Stimulated activated CD4-positive, alpha-beta T cell treated with anti-CD3 and anti-CD28 coated beads, Interleukin-1b, Interleukin-23, amount 100 ng/mL, for 48 hours (primary cell): Measurements from ENCODE around the gene CCDC57.

Source experiments
- DNase-seq: peaks from one replicate; pipeline ENCODE4 v3.0.0-alpha.2; 2020

Gene CCDC57

DNA sequence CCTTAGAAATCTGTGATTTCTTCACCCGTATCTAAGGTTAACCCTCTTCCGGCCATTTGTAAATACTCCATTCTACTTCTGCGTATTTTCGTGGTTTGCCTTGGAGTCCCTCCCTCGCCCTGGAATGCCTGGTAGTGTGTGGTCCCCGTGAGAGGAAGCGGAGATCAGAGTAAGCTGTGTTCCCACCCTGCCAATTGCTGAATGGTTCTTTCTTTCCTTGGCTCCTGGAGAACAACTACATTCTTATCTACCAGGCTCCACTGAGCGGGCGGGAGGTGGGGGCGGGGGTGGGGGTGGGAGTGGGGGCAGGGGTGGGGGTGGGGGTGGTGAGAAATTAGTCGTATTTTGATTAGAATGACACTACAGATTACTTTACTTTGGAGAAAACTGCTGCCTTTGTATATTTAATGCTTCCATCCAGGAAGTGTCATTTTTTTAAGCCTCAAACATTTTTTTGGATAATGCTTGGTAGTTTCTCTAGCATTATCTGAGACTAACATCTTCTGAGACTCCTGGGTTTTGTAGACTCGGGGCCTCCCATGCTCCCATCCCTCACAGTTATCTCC is 93.7 kb downstream of the CCDC57 start:
- no peak for DNase-seq

GRCh38 chr17:82118168-82118814 is 94.4 kb downstream of the CCDC57 start:
- no peak for DNase-seq

- no peak for DNase-seq
Measured at GRCh38 chr17:82117139-82118090, 95.2 kb downstream of the CCDC57 start.

GRCh38 chr17:82116246-82116645 is 96.4 kb downstream of the CCDC57 start:
- DNase-seq: no peak

GRCh38 chr17:82114872-82115271 is 97.8 kb downstream of the CCDC57 start:
- no peak for DNase-seq

DNA sequence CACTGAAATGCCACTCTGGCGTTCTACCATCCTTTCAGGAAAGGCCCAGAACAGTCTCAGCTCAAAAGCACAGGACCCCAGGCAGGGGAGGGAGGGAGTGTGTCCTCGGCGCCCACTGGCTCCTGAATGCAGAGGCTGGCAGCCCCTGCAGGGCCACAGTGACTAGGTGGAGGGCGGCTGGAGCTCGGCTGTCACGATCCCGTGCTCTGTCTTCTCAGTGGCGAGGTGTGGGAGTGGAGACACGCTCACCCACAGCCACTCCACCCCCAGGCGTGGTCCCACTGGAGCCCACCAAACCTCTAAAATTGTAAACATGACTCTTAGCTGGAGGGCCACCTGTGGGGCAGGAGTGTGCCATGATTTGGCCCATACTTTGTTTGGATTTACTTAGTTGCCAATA is 98.2 kb downstream of the CCDC57 start:
- no peak for DNase-seq

GRCh38 chr17:82113941-82114340 is 98.7 kb downstream of the CCDC57 start:
- DNase-seq: no peak

DNA sequence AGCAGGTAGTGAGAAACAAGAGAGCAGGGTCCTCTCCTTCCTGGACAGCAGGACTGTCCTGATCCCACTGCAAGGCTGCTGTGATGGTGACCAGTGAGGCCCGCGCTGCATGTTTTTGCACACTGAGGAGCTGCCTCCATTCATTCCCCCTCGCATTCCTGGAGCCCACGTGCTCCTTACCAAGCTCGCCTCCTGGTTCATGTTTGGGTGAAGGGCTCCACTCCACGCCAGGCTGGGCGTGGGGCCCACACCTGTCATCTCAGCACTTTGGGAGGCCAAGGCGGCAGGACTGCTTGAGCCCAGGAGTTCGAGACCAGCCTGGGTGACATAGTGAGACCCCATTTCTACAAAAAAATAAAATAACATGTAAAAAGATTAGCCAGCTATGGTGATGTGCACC is 99.2 kb downstream of the CCDC57 start:
- DNase-seq: no peak

DNA sequence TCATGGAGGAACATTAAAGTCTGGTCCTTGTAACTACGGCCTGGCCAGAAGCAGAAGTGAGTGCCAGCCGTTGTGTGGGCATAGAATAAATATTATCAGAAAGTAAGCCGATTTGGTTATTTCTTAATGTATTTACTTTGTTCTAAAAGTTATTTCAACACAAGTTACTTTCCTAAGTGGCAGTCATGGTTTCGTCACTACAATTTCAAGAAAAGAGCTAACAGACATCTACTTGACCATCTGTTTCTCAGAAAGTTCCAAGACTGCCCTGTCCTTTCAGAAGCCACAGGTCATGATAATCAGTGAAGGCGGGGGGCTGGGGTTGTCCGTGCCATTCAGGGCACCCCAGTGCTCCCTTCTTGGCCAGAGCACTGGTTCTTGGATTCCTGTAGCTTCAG is 99.7 kb downstream of the CCDC57 start:
- DNase-seq: no peak

- DNase-seq: no peak
Measured at GRCh38 chr17:82112181-82112913, 100.3 kb downstream of the CCDC57 start.

GRCh38 chr17:82110298-82110697 is 102.3 kb downstream of the CCDC57 start:
- peak; percentile 43 for DNase-seq

- DNase-seq: no peak
Measured at GRCh38 chr17:82108961-82109475, 103.6 kb downstream of the CCDC57 start.

DNA sequence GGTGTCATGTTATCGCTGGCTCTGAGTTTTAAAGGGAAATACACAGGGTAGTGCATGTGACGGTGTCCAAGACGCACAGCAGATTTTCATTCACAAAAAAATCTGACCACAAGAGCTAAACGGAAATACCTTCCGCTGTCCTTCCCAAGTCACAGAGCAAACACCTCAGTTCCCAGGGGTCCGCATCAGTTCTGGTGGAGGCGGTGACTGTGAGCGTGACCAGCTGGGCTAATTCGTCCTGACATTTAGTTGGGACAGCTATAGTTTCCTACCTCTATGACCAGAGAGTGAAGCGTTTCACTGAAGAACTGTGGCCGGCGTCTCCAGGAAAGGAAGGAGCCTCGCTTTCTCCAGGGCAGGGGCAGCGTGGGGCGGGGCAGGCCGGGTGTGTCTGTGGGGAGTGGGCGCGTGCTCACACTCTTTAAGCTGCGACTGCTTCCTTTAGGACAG is 104.1 kb downstream of the CCDC57 start:
- no peak for DNase-seq

- no peak for DNase-seq
Measured at GRCh38 chr17:82108038-82108437, 104.6 kb downstream of the CCDC57 start.

DNA sequence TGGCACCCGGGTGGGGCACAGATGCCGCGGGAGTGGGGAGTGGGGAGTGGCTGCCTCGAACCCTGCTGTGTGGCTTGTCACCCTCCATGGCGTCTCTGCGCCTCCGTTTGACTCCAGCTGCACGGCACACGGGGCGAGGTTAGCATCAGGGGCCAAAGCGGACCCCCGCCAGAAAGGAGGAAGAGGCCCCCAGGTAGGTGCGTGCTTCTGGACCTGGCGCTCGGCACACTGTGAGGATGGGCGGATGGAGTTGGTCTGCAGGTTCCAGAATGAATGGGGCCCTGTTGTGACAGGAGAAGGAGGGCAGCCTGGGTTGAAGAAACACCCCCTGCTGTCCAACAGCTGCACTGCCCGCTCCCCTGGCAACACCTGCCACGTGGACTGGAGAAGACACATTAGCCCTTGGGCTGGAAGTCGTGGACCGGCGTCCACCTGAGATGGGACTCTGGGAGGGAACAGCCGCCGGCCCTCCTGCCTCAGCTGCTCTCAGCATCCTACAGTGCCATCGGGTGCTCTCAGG is 105.2 kb downstream of the CCDC57 start:
- DNase-seq: no peak

GRCh38 chr17:82106688-82107305 is 105.8 kb downstream of the CCDC57 start:
- DNase-seq: no peak

- DNase-seq: peak; percentile 63
Measured at GRCh38 chr17:82105882-82106687, 106.6 kb downstream of the CCDC57 start.

- DNase-seq: no peak
Measured at GRCh38 chr17:82105417-82105881, 107.2 kb downstream of the CCDC57 start.

DNA sequence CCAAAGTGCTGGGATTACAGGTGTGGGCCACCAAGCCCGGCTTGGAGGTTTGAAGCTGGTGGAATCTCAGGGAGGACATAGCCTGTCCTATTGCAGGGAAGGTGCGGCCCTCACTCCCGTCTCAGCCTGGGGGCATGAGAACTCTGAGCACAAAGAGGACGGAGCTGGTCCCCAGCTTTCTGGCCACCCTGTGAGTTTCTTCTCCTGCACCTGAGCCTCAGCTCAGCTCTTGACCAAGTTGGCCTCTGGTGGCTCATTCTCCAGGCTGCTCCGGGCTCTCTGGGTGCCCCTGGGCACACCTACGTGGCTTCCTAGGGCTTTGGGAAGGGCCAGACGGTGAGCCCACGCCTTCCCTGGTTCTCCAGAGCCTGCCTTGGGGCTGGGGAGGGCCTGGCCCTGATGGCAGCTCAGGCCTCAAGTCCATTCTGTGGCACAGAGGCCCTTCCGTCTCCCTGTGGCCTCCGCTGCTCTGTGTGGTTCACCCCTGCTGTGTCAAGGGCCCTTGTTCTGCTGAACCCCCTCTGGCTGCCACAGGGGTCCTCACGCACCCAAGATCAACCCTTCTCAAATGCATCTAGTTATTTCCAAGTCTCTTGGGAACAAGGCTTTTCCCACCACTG is 107.7 kb downstream of the CCDC57 start:
- no peak for DNase-seq
